Endothelial cell of umbilical vein (primary cell): ENCODE data around the gene SEPTIN11. TPM values are rescaled to one million over a fixed set of nuclear protein-coding genes. Genes with fewer than 3 reads are reported as not detected.

Experiments
- BruUV-seq: library from RNA; stranded (reverse); fragments of 400-500 nt; replicated peaks from 2 replicates; lab custom pipeline; 2021; lab: Mats Ljungman, UMichigan
- CTCF ChIA-PET: fragments of 300-600, 350-600 bp; sonication (Branson Sonifier 250); formaldehyde crosslinking; loops from one replicate; lab custom pipeline; 2021; ENCODE audit warnings: antibody characterized with exemption, inconsistent platforms; lab: Charles Lee
- POLR2A ChIA-PET: fragments of 300-600, 350-600 bp; sonication (Branson Sonifier 250); formaldehyde crosslinking; loops from one replicate; lab custom pipeline; 2021; ENCODE audit warnings: antibody characterized with exemption, inconsistent platforms; lab: Charles Lee
- DNase-seq: peaks from one replicate; pipeline ENCODE4 v3.0.0-alpha.2; 2011; ENCODE audit warnings: low read depth, low spot score
- FAIRE-seq: peaks from 2 replicates; lab custom pipeline; 2011; peaks lifted over from hg19 to GRCh38; lab: Jason Lieb, UNC
- H2AFZ ChIP-seq: 2 replicates; pipeline ENCODE4 v1.6.0; 2012; ENCODE audit warnings: low read depth, low read length, control low read depth, inconsistent platforms
- H3K27ac ChIP-seq: 2 replicates; pipeline ENCODE4 v1.5.1; 2011; ENCODE audit warnings: low read depth, mild to moderate bottlenecking, control low read depth, low read length, moderate library complexity; ENCODE audit not compliant: insufficient read depth
- H3K27me3 ChIP-seq, 2 experiments: 2 replicates each; pipeline versions ENCODE4 v1.6.0 to v1.6.1; 2011; ENCODE audit warnings: low read length in 2 of 2, mixed read lengths in 1 of 2; ENCODE audit not compliant: control insufficient read depth in 2 of 2, insufficient read depth in 2 of 2
- H3K36me3 ChIP-seq, 2 experiments: 2 replicates in 1 of 2; 3 replicates in 1 of 2; pipeline ENCODE4 v1.5.1; 2011; ENCODE audit warnings: low read length in 2 of 2, mild to moderate bottlenecking in 1 of 2, moderate library complexity in 1 of 2; ENCODE audit not compliant: control insufficient read depth in 2 of 2, insufficient read depth in 2 of 2; ENCODE audit errors: extremely low read depth in 1 of 2
- H3K4me1 ChIP-seq: 3 replicates; pipeline ENCODE4 v1.5.1; 2011; ENCODE audit warnings: mild to moderate bottlenecking, low read length; ENCODE audit not compliant: control insufficient read depth, insufficient read depth; ENCODE audit errors: extremely low read depth
- H3K4me2 ChIP-seq: 2 replicates; pipeline ENCODE4 v1.6.1; 2011; ENCODE audit warnings: low read length, control low read depth, mixed read lengths; ENCODE audit not compliant: insufficient read depth
- H3K4me3 ChIP-seq, 3 experiments: fragments of 200-600 bp in 1 of 3; sonication (generic), shearing (Covaris generic) in 1 of 3; replicated peaks in 1 of 3; 2 replicates each; pipeline ENCODE4 v1.5.1; 2011 to 2016; ENCODE audit warnings: control low read depth in 3 of 3, low read length in 3 of 3, mild to moderate bottlenecking in 2 of 3, inconsistent platforms in 1 of 3, low read depth in 1 of 3, moderate library complexity in 1 of 3; ENCODE audit not compliant: insufficient read depth in 1 of 3
- H3K79me2 ChIP-seq: 2 replicates; pipeline ENCODE4 v1.6.0; 2012; ENCODE audit warnings: low read length, inconsistent platforms; ENCODE audit not compliant: control insufficient read depth, insufficient read depth
- H3K9ac ChIP-seq: replicated peaks from 2 replicates; pipeline ENCODE3; 2011; ENCODE audit warnings: low read length, control low read depth; ENCODE audit not compliant: insufficient read depth; ENCODE audit errors: extremely low read depth
- H3K9me1 ChIP-seq: replicated peaks from 3 replicates; pipeline ENCODE4 v1.6.0; 2011; ENCODE audit warnings: mild to moderate bottlenecking, low read length; ENCODE audit not compliant: control insufficient read depth, insufficient read depth; ENCODE audit errors: extremely low read depth
- H3K9me3 ChIP-seq: replicated peaks from 2 replicates; pipeline ENCODE4 v1.5.1; 2012; ENCODE audit warnings: low read length, inconsistent platforms; ENCODE audit not compliant: control insufficient read depth, insufficient read depth
- H4K20me1 ChIP-seq: replicated peaks from 2 replicates; pipeline ENCODE3; 2011; ENCODE audit warnings: mild to moderate bottlenecking, low read length; ENCODE audit not compliant: control insufficient read depth, insufficient read depth; ENCODE audit errors: extremely low read depth
- CTCF ChIP-seq, 2 donors: IDR thresholded peaks; 1 replicate in 1 of 2; 2 replicates in 1 of 2; pipeline ENCODE4 v1.5.1; 2011; ENCODE audit warnings: low read length in 2 of 2, mild to moderate bottlenecking in 2 of 2, moderate library complexity in 2 of 2, control low read depth in 1 of 2, inconsistent platforms in 1 of 2, low read depth in 1 of 2; ENCODE audit not compliant: insufficient read depth in 1 of 2; ENCODE audit errors: extremely low read depth in 1 of 2
- EZH2 ChIP-seq: IDR thresholded peaks from 2 replicates; pipeline ENCODE4 v1.6.1; 2012; ENCODE audit warnings: borderline replicate concordance, low read depth, mild to moderate bottlenecking, moderate library complexity, low read length, inconsistent platforms; ENCODE audit not compliant: severe bottlenecking
- FOS ChIP-seq: IDR thresholded peaks from 2 replicates; pipeline ENCODE4 v1.6.1; 2011; ENCODE audit warnings: mild to moderate bottlenecking, low read length, moderate library complexity, borderline replicate concordance; ENCODE audit not compliant: insufficient read depth
- GATA2 ChIP-seq: IDR thresholded peaks from 2 replicates; pipeline ENCODE4 v1.7.0; 2011; ENCODE audit warnings: low read depth, mild to moderate bottlenecking, moderate library complexity, mixed read lengths, low read length; ENCODE audit not compliant: insufficient read length, insufficient read depth
- JUN ChIP-seq: IDR thresholded peaks from 2 replicates; pipeline ENCODE4 v1.6.1; 2011; ENCODE audit warnings: borderline replicate concordance, low read depth; ENCODE audit not compliant: insufficient read length, insufficient read depth
- MYC ChIP-seq: IDR thresholded peaks from one replicate; pipeline ENCODE4 v1.6.1; 2011; ENCODE audit warnings: mild to moderate bottlenecking, low read depth, low read length
- POLR2A ChIP-seq: IDR thresholded peaks from 2 replicates; pipeline ENCODE4 v1.6.1; 2012; ENCODE audit warnings: low read depth, mild to moderate bottlenecking, control low read depth, low read length
- POLR2AphosphoS5 ChIP-seq: IDR thresholded peaks from 2 replicates; pipeline ENCODE4 v1.6.1; 2012; ENCODE audit warnings: low read depth, mild to moderate bottlenecking, control low read depth, low read length, moderate library complexity; ENCODE audit not compliant: insufficient read depth
- dilution Hi-C: fragments of 300-500 bp; cut with MboI; formaldehyde crosslinking; loops from one replicate; pipeline ENCODE4 v1.15.0; 2019; ENCODE audit warnings: low sequenced_read_pairs; ENCODE audit not compliant: extremely low pct_ligation_motif_present
- intact Hi-C: fragments of 100-400 bp; cut with micrococcal nuclease; formaldehyde crosslinking; loops from one replicate; pipeline ENCODE4 v1.10.0; 2022
- polyA plus RNA-seq, 4 experiments: library from polyadenylated mRNA; depleted of rRNA in 3 of 4; stranded (reverse) in 3 of 4; unstranded in 1 of 4; fragments of >200 nt; gene quantifications; 2 replicates each; pipeline versions ENCODE4 v1.2.1 to v1.2.3, GENCODE V29; 2011 to 2012; ENCODE audit warnings: missing spikeins in 1 of 4
- total RNA-seq: library from RNA; stranded (reverse); gene quantifications from 2 replicates; pipeline ENCODE4 v1.2.3, GENCODE V29; 2021
- TF ChIP-seq, protein P1 (sequence below): IDR thresholded peaks from 2 replicates; pipeline ENCODE4 v1.6.1; 2011; ENCODE audit not compliant: insufficient read depth, insufficient read length

SEPTIN11 gene
- total and polyA plus RNA-seq, 2 donors (not counting 3 experiments of a cell fraction or from before 2014, with no cell fraction given), result 69.4 to 202 TPM

- FAIRE-seq, result peak; percentile 35
- dilution Hi-C loops (no loop called here), intact Hi-C loops (loop anchor here (5.0 kb wide), 1 partner anchor 39 kb away; no protein-coding TSS in a partner anchor)
- peaks cover 53% of the 10 kb centered on the region for H3K4me1 ChIP-seq
- no peak overlapping the region for H2AFZ ChIP-seq
- peak overlapping the region; percentile 65 for H3K27ac ChIP-seq
- no peaks in the 10 kb centered on the region for H4K20me1 ChIP-seq
- BruUV-seq, result no TSS peak
- no peaks in the 10 kb centered on the region for H3K9me1 ChIP-seq
- H3K4me2 ChIP-seq, result peak overlapping the region; percentile 26
- H3K27me3 ChIP-seq, result no peaks in the 10 kb centered on the region
- H3K4me3 ChIP-seq, result no peak overlapping the region
- H3K79me2 ChIP-seq, result peaks cover 74% of the 10 kb centered on the region
- CTCF ChIA-PET, result interaction anchor here (1.2 to 1.6 kb wide), 4 partner anchors 9 to 34 kb away, joined by 3 to 5 read pairs (median 4); partner anchors contain the start of gene SEPTIN11
- H3K9me3 ChIP-seq, result no peaks in the 10 kb centered on the region
- no peak for DNase-seq
- no peaks in the 10 kb centered on the region for H3K36me3 ChIP-seq
- POLR2A ChIA-PET, result no interaction called here
- no peak overlapping the region for H3K9ac ChIP-seq
- TF ChIP-seq CTCF (IDR thresholded peaks at IDR 0.05; ENCODE audit: extremely low read depth in 1 of 2, insufficient read depth in 1 of 2, low read depth in 1 of 2, low read length in 2 of 2) (peak in 1 of 2 donors; percentile 5), MYC (no peak)
Observed at GRCh38 chr4:76982638-76983584, 33.4 kb downstream of the SEPTIN11 start.

DNA sequence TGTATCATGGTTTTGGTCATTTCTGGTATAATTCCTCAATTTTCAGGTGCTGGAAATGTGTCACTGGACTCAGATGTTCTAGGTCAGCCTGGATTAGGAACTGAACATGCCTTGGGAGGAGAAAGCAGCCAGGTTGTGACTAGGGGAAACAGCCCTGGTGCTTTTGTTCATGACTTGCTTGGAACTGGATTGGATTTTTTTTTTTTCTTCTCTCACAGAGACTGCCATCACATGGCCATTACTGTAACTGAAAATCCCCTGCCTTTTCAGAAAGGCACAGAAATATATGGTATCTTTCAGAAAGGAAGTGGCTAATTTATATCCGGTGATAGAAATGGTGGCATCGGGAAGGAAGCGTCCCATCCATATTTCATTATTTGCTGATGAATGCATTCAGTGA, 34.6 kb downstream of the SEPTIN11 start:
- TF ChIP-seq JUN (peak; percentile 20), GATA2 (peak; percentile 62), POLR2AphosphoS5 (no peak), EZH2 (no peak), POLR2A (no peak), FOS (peak; percentile 34), CTCF (IDR thresholded peaks at IDR 0.05; ENCODE audit: extremely low read depth in 1 of 2, insufficient read depth in 1 of 2, low read depth in 1 of 2, low read length in 2 of 2) (peak; percentile 46 to 51)
- TF ChIP-seq, protein P1, sequence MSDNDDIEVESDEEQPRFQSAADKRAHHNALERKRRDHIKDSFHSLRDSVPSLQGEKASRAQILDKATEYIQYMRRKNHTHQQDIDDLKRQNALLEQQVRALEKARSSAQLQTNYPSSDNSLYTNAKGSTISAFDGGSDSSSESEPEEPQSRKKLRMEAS, result no peak
- no peak overlapping the region for H2AFZ ChIP-seq
- peak overlapping the region; percentile 65 for H3K27ac ChIP-seq
- H3K9me1 ChIP-seq, result no peaks in the 10 kb centered on the region
- no peaks in the 10 kb centered on the region for H3K27me3 ChIP-seq
- intact Hi-C loops, result loop anchor here (1.0 to 5.0 kb wide), 7 partner anchors 18 to 473 kb away; no protein-coding TSS in a partner anchor
- DNase-seq (peak; percentile 84), FAIRE-seq (peak; percentile 89)
- H3K4me1 ChIP-seq, result peaks cover 41% of the 10 kb centered on the region
- H3K9ac ChIP-seq, result peak overlapping the region; percentile 7
- H3K79me2 ChIP-seq, result peaks cover 73% of the 10 kb centered on the region
- peak overlapping the region; percentile 70 for H3K4me2 ChIP-seq
- BruUV-seq, result no TSS peak
- no peaks in the 10 kb centered on the region for H4K20me1 ChIP-seq
- no peaks in the 10 kb centered on the region for H3K36me3 ChIP-seq
- dilution Hi-C loops, result no loop called here
- ChIA-PET CTCF (no interaction called here), POLR2A (no interaction called here)
- H3K4me3 ChIP-seq, result peak overlapping the region in 1 of 3 experiments; percentile 1
- no peaks in the 10 kb centered on the region for H3K9me3 ChIP-seq
